IMR-90 (cell line): ENCODE results near the gene ACOXL. TPM values are rescaled to one million over a fixed set of nuclear protein-coding genes. Genes with fewer than 3 reads are reported as not detected.

ENCODE experiments used
- ATAC-seq: fragments of 200-7000 bp; cut with Tn5 transposase; 2 replicates; pipeline ENCODE4 v1.9.1; 2020; ENCODE audit warnings: low read depth, mild to moderate bottlenecking, moderate library complexity
- BruUV-seq: library from RNA; stranded (reverse); fragments of 400-500 nt; replicated peaks from 2 replicates; lab custom pipeline; 2021; lab: Mats Ljungman, UMichigan
- CTCF ChIA-PET: fragments of 300-600 bp; formaldehyde crosslinking; extraction: SDS; loops from one replicate; lab custom pipeline; 2021; ENCODE audit warnings: antibody characterized with exemption; lab: Yijun Ruan, JAX
- POLR2A ChIA-PET: fragments of 300-600 bp; sonication (Branson Sonifier 250); formaldehyde crosslinking; loops from one replicate; lab custom pipeline; 2022; ENCODE audit warnings: antibody characterized with exemption; ENCODE audit not compliant: unreplicated experiment; lab: Charles Lee
- DNase-seq: peaks from one replicate; pipeline ENCODE4 v3.0.0; 2013
- H2AFZ ChIP-seq: replicated peaks from 2 replicates; pipeline ENCODE3; 2013; ENCODE audit warnings: low read length, mild to moderate bottlenecking; ENCODE audit not compliant: poor library complexity
- H2AK5ac ChIP-seq: 2 replicates; pipeline ENCODE4 v1.6.1; 2013; ENCODE audit warnings: low read depth, low read length, inconsistent platforms
- H2AK9ac ChIP-seq: replicated peaks from 2 replicates; pipeline ENCODE3; 2013; ENCODE audit warnings: mild to moderate bottlenecking, low read depth, low read length, moderate library complexity; ENCODE audit not compliant: poor library complexity
- H2BK120ac ChIP-seq: 2 replicates; pipeline ENCODE4 v1.6.1; 2013; ENCODE audit warnings: low read depth, low read length, inconsistent platforms
- H2BK15ac ChIP-seq: 3 replicates; pipeline ENCODE4 v1.6.1; 2013; ENCODE audit warnings: low read depth, low read length, inconsistent platforms
- H2BK20ac ChIP-seq: 2 replicates; pipeline ENCODE4 v1.6.1; 2013; ENCODE audit warnings: low read depth, mild to moderate bottlenecking, inconsistent platforms, low read length, moderate library complexity
- H2BK5ac ChIP-seq: 2 replicates; pipeline ENCODE4 v1.6.1; 2013; ENCODE audit warnings: mild to moderate bottlenecking, low read depth, low read length, inconsistent platforms; ENCODE audit not compliant: poor library complexity, severe bottlenecking
- H3K14ac ChIP-seq: replicated peaks from 2 replicates; pipeline ENCODE4 v1.6.1; 2013; ENCODE audit warnings: low read depth, low read length, inconsistent platforms
- H3K18ac ChIP-seq: 2 replicates; pipeline ENCODE4 v1.6.1; 2013; ENCODE audit warnings: low read depth, low read length, control low read depth
- H3K23ac ChIP-seq: 2 replicates; pipeline ENCODE4 v1.6.1; 2013; ENCODE audit warnings: low read depth, low read length, inconsistent platforms
- H3K27ac ChIP-seq: 2 replicates; pipeline ENCODE4 v1.5.1; 2013; ENCODE audit warnings: mild to moderate bottlenecking, control low read depth, low read length; ENCODE audit not compliant: insufficient read depth
- H3K27me3 ChIP-seq: 2 replicates; pipeline ENCODE4 v1.6.1; 2013; ENCODE audit warnings: low read length; ENCODE audit not compliant: control insufficient read depth, insufficient read depth
- H3K36me3 ChIP-seq: 2 replicates; pipeline ENCODE4 v1.6.1; 2013; ENCODE audit warnings: low read length, mixed read lengths; ENCODE audit not compliant: control insufficient read depth, insufficient read depth
- H3K4ac ChIP-seq: 2 replicates; pipeline ENCODE4 v1.6.1; 2013; ENCODE audit warnings: low read depth, low read length, inconsistent platforms
- H3K4me1 ChIP-seq: 2 replicates; pipeline ENCODE4 v1.6.1; 2013; ENCODE audit warnings: low read length, mixed read lengths; ENCODE audit not compliant: control insufficient read depth, insufficient read depth
- H3K4me2 ChIP-seq: 2 replicates; pipeline ENCODE4 v1.6.1; 2013; ENCODE audit warnings: low read depth, mild to moderate bottlenecking, control low read depth, low read length, moderate library complexity
- H3K4me3 ChIP-seq: 2 replicates; pipeline ENCODE4 v1.5.1; 2013; ENCODE audit warnings: low read depth, mild to moderate bottlenecking, control low read depth, low read length, moderate library complexity; ENCODE audit not compliant: insufficient read depth
- H3K56ac ChIP-seq: 2 replicates; pipeline ENCODE4 v1.6.1; 2013; ENCODE audit warnings: low read length, inconsistent platforms; ENCODE audit not compliant: insufficient read depth; ENCODE audit errors: extremely low read depth
- H3K79me1 ChIP-seq, 2 experiments: 2 replicates each; pipeline ENCODE4 v1.6.1; 2013; ENCODE audit warnings: low read length in 2 of 2, inconsistent platforms in 1 of 2, low read depth in 1 of 2
- H3K9ac ChIP-seq: 2 replicates; pipeline ENCODE4 v1.6.1; 2013; ENCODE audit warnings: low read depth, low read length, control low read depth
- H3K9me1 ChIP-seq: 2 replicates; pipeline ENCODE4 v1.6.1; 2013; ENCODE audit warnings: low read length, inconsistent platforms; ENCODE audit not compliant: insufficient read depth
- H3K9me3 ChIP-seq: 2 replicates; pipeline ENCODE4 v1.6.1; 2013; ENCODE audit warnings: low read length; ENCODE audit not compliant: control insufficient read depth, insufficient read depth
- H4K20me1 ChIP-seq: 2 replicates; pipeline ENCODE4 v1.6.1; 2013; ENCODE audit warnings: low read length, inconsistent platforms; ENCODE audit not compliant: insufficient read depth
- H4K5ac ChIP-seq: 2 replicates; pipeline ENCODE4 v1.6.1; 2013; ENCODE audit warnings: mild to moderate bottlenecking, low read depth, low read length, control low read depth
- H4K8ac ChIP-seq, 2 experiments: 2 replicates each; pipeline ENCODE4 v1.6.1; 2013; ENCODE audit warnings: low read depth in 2 of 2, low read length in 2 of 2, control low read depth in 1 of 2, inconsistent platforms in 1 of 2
- H4K91ac ChIP-seq: 2 replicates; pipeline ENCODE4 v1.6.1; 2013; ENCODE audit warnings: low read depth, low read length, inconsistent platforms; ENCODE audit not compliant: insufficient read depth
- MXI1 ChIP-seq: IDR thresholded peaks from 2 replicates; pipeline ENCODE4 v1.6.1; 2012; ENCODE audit warnings: low read depth, mild to moderate bottlenecking, low read length, moderate library complexity, borderline replicate concordance
- RCOR1 ChIP-seq: IDR thresholded peaks from 2 replicates; pipeline ENCODE4 v1.6.1; 2012; ENCODE audit warnings: mild to moderate bottlenecking, low read length, improper control_type of control experiment; ENCODE audit not compliant: insufficient replicate concordance
- RFX5 ChIP-seq: IDR thresholded peaks from 2 replicates; pipeline ENCODE4 v1.8.0; 2012; ENCODE audit warnings: low read depth, mild to moderate bottlenecking, low read length, moderate library complexity
- SMC3 ChIP-seq: fragments of 150-350 bp; IDR thresholded peaks from 2 replicates; pipeline ENCODE4 v1.6.1; 2016; ENCODE audit warnings: low read depth, mild to moderate bottlenecking, antibody characterized with exemption, low read length, moderate library complexity
- USF2 ChIP-seq: fragments of 150-350 bp; IDR thresholded peaks from 2 replicates; pipeline ENCODE4 v1.6.1; 2017; ENCODE audit warnings: mild to moderate bottlenecking, antibody characterized with exemption, low read length, low read depth
- WGBS, 2 experiments: methylation state at CpG; one replicate each; pipeline versions ENCODE4 v1.1.5 to v1.1.7; 2013; ENCODE audit warnings: missing lambda C conversion rate in 2 of 2; ENCODE audit not compliant: insufficient read length in 1 of 2; ENCODE audit errors: extremely low coverage in 2 of 2; 5-methylcytosine and 5-hydroxymethylcytosine counted together
- dilution Hi-C: fragments of 300-500 bp; cut with HindIII; formaldehyde crosslinking; loops from one replicate; pipeline ENCODE4 v1.14.3; 2018; ENCODE audit warnings: low sequenced_read_pairs; ENCODE audit not compliant: unreplicated experiment
- in situ Hi-C: fragments of 300-500 bp; cut with MboI; formaldehyde crosslinking; loops from 3 replicates; pipeline ENCODE4 v1.14.3; 2019; ENCODE audit warnings: low sequenced_read_pairs, inconsistent platforms, mixed read lengths
- intact Hi-C: fragments of 100-400 bp; cut with micrococcal nuclease; formaldehyde crosslinking; loops from 2 replicates; pipeline ENCODE4 v1.10.0; 2022
- polyA plus RNA-seq, 3 experiments: library from polyadenylated mRNA; depleted of rRNA; stranded (reverse); fragments of >200 nt; gene quantifications; 2 replicates each; pipeline ENCODE4 v1.2.3, GENCODE V29; 2012; ENCODE audit warnings: low replicate concordance in 1 of 3
- total RNA-seq: library from RNA; depleted of rRNA; stranded (reverse); fragments of >200 nt; gene quantifications from 2 replicates; pipeline ENCODE4 v1.2.3, GENCODE V29; 2012
- TF ChIP-seq, protein P1 (sequence below): conservative IDR thresholded peaks from 2 replicates; pipeline ENCODE4 v1.5.1; 2012; ENCODE audit warnings: mild to moderate bottlenecking, low read depth, low read length, improper control_type of control experiment

The ACOXL gene
- total and polyA plus RNA-seq, 2 of the 4 experiments (the other 2 are of a cell fraction) = not detected

- no peak overlapping the region for H4K91ac ChIP-seq
- no peak overlapping the region for H2BK15ac ChIP-seq
- no peak overlapping the region for H3K14ac ChIP-seq
- H2AFZ ChIP-seq = no peak overlapping the region
- no peak overlapping the region for H3K9ac ChIP-seq
- no peak overlapping the region for H3K23ac ChIP-seq
- TF ChIP-seq RCOR1 = no peak
- no peak for TF ChIP-seq SMC3
- TF ChIP-seq, protein P1, sequence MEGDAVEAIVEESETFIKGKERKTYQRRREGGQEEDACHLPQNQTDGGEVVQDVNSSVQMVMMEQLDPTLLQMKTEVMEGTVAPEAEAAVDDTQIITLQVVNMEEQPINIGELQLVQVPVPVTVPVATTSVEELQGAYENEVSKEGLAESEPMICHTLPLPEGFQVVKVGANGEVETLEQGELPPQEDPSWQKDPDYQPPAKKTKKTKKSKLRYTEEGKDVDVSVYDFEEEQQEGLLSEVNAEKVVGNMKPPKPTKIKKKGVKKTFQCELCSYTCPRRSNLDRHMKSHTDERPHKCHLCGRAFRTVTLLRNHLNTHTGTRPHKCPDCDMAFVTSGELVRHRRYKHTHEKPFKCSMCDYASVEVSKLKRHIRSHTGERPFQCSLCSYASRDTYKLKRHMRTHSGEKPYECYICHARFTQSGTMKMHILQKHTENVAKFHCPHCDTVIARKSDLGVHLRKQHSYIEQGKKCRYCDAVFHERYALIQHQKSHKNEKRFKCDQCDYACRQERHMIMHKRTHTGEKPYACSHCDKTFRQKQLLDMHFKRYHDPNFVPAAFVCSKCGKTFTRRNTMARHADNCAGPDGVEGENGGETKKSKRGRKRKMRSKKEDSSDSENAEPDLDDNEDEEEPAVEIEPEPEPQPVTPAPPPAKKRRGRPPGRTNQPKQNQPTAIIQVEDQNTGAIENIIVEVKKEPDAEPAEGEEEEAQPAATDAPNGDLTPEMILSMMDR = no peak
- TF ChIP-seq USF2 = no peak
- TF ChIP-seq RFX5 = no peak
- TF ChIP-seq MXI1 = no peak
- no peak overlapping the region for H2AK5ac ChIP-seq
- DNase-seq (no peak), ATAC-seq (no peak)
- intact Hi-C loops = no loop called here
- H2BK20ac ChIP-seq = no peak overlapping the region
- no peak overlapping the region for H4K8ac ChIP-seq
- no peak overlapping the region for H3K18ac ChIP-seq
- in situ Hi-C loops = no loop called here
- no TSS peak for BruUV-seq
- no peaks in the 10 kb centered on the region for H3K36me3 ChIP-seq
- dilution Hi-C loops = no loop called here
- peaks cover 41% of the 10 kb centered on the region for H3K27me3 ChIP-seq
- WGBS, 2 experiments = no CpG with 5 or more reads among the region's 8 CpGs
- no peak overlapping the region for H2BK5ac ChIP-seq
- H4K20me1 ChIP-seq = no peaks in the 10 kb centered on the region
- no peaks in the 10 kb centered on the region for H3K79me1 ChIP-seq
- no peaks in the 10 kb centered on the region for H3K4me1 ChIP-seq
- H3K27ac ChIP-seq = no peak overlapping the region
- H3K56ac ChIP-seq = no peak overlapping the region
- H2AK9ac ChIP-seq = no peak overlapping the region
- CTCF ChIA-PET = no interaction called here
- no peak overlapping the region for H2BK120ac ChIP-seq
- H4K5ac ChIP-seq = no peak overlapping the region
- H3K4ac ChIP-seq = no peak overlapping the region
- POLR2A ChIA-PET = no interaction called here
- no peak overlapping the region for H3K4me2 ChIP-seq
- H3K9me3 ChIP-seq = no peaks in the 10 kb centered on the region
- H3K4me3 ChIP-seq = no peak overlapping the region
- H3K9me1 ChIP-seq = no peaks in the 10 kb centered on the region
These were observed 322.7 kb downstream of the ACOXL start for GRCh38 chr2:111054791-111055691.
